Chondrocyte (in vitro differentiated cells): ENCODE measurements around the gene TGM1. TPM values are rescaled to one million over a fixed set of nuclear protein-coding genes. Genes with fewer than 3 reads are reported as not detected.

Experiments
- DNase-seq: peaks from one replicate; pipeline ENCODE4 v3.0.0; 2021; ENCODE audit warnings: mixed read lengths, low spot score
- H3K27ac Mint-ChIP-seq: one replicate; pipeline ENCODE4 v1.8.0; 2021; ENCODE audit warnings: mild to moderate bottlenecking, moderate library complexity, mixed read lengths; ENCODE audit not compliant: unreplicated experiment
- H3K27me3 Mint-ChIP-seq: 2 replicates; pipeline ENCODE4 v1.8.0; 2021; ENCODE audit warnings: low read depth, mixed read lengths
- H3K36me3 Mint-ChIP-seq: 2 replicates; pipeline ENCODE4 v1.8.0; 2021; ENCODE audit warnings: low read depth, mixed read lengths
- H3K4me1 Mint-ChIP-seq: 2 replicates; pipeline ENCODE4 v1.8.0; 2021; ENCODE audit warnings: low read depth, mild to moderate bottlenecking, mixed read lengths
- H3K4me3 Mint-ChIP-seq: one replicate; pipeline ENCODE4 v1.8.0; 2021; ENCODE audit warnings: mild to moderate bottlenecking, moderate library complexity, mixed read lengths; ENCODE audit not compliant: unreplicated experiment
- H3K9me3 Mint-ChIP-seq: 2 replicates; pipeline ENCODE4 v1.8.0; 2021; ENCODE audit warnings: low read depth, mixed read lengths
- total RNA-seq: library from RNA; stranded (reverse); gene quantifications from 3 replicates; pipeline ENCODE4 v1.2.1, GENCODE V29; 2021
- TF ChIP-seq, protein P1 (sequence below): fragments of 200-600 bp; sonication (generic); IDR thresholded peaks from 2 replicates; pipeline ENCODE4 v1.5.0; 2021; ENCODE audit warnings: antibody characterized with exemption, mild to moderate bottlenecking, moderate library complexity

The TGM1 gene
- total RNA-seq, 1 donor from 2014 or later: 3.3 TPM

DNA sequence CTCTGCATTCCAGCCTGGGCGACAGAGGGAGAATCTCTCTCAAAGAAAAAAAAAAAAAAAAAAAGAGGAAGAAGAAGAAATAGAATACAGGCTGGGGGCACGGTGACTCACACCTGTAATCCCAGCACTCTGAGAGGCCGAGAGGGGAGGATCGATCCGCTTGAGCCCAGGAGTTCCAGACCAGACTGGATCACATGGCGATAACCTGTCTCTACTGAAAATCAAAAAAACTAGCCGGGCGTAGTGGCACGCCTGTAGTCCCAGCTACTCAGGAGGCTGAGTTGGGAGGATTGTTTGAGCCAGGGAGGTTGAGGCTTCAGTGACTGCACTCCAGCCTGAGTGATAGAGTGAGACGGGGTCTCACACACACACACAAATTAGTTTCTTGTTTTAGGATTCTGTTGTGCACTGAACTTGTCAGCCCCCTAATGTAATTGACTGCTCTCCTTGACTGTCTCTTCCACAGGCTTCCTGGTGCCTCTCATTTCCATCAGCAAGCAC lies 19.6 kb downstream of the TGM1 start:
- Mint-ChIP-seq H3K4me3 (peak overlapping the region; percentile 94), H3K36me3 (peaks cover 2% of the 10 kb centered on the region), H3K9me3 (no peaks in the 10 kb centered on the region), H3K27me3 (no peaks in the 10 kb centered on the region), H3K4me1 (peaks cover 40% of the 10 kb centered on the region), H3K27ac (peak overlapping the region; percentile 99)
- DNase-seq: peak; percentile 40
- TF ChIP-seq, protein P1, sequence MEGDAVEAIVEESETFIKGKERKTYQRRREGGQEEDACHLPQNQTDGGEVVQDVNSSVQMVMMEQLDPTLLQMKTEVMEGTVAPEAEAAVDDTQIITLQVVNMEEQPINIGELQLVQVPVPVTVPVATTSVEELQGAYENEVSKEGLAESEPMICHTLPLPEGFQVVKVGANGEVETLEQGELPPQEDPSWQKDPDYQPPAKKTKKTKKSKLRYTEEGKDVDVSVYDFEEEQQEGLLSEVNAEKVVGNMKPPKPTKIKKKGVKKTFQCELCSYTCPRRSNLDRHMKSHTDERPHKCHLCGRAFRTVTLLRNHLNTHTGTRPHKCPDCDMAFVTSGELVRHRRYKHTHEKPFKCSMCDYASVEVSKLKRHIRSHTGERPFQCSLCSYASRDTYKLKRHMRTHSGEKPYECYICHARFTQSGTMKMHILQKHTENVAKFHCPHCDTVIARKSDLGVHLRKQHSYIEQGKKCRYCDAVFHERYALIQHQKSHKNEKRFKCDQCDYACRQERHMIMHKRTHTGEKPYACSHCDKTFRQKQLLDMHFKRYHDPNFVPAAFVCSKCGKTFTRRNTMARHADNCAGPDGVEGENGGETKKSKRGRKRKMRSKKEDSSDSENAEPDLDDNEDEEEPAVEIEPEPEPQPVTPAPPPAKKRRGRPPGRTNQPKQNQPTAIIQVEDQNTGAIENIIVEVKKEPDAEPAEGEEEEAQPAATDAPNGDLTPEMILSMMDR: no peak

DNA sequence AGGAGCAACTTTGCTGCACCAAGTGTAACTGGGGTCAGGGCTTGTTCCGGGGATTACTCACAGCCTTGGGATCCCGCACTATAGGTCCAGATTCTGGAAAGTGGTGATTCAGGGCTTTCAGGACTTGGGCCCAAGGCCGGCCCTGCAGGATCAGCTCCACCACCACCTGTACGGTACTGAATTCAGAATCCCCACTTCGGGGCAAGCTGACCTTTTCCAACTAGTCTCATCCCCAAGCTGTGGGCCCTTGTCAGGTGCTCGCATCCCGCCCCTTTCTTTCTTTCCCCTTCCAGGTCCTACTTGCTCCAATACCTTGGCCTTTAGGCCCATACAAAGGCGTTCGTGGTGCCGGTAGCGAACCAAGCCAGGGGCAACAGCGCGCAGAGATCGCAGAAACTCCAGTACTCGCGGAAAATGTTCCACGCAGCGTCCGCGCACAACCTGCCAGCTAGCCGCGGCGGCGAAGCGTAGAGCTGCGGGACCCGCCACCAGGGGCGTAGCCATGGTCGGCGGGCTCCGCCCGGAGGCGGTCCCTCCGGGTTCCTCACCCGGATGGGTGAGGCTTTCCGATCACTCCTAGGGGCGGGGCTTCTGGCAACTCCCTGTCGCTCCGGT lies 21.0 kb downstream of the TGM1 start:
- Mint-ChIP-seq H3K4me3 (peak overlapping the region; percentile 94), H3K36me3 (peaks cover 15% of the 10 kb centered on the region), H3K4me1 (peaks cover 52% of the 10 kb centered on the region), H3K27me3 (no peaks in the 10 kb centered on the region), H3K27ac (peak overlapping the region; percentile 99), H3K9me3 (no peaks in the 10 kb centered on the region)
- TF ChIP-seq, protein P1: peak; percentile 58
- DNase-seq: peak; percentile 97

DNA sequence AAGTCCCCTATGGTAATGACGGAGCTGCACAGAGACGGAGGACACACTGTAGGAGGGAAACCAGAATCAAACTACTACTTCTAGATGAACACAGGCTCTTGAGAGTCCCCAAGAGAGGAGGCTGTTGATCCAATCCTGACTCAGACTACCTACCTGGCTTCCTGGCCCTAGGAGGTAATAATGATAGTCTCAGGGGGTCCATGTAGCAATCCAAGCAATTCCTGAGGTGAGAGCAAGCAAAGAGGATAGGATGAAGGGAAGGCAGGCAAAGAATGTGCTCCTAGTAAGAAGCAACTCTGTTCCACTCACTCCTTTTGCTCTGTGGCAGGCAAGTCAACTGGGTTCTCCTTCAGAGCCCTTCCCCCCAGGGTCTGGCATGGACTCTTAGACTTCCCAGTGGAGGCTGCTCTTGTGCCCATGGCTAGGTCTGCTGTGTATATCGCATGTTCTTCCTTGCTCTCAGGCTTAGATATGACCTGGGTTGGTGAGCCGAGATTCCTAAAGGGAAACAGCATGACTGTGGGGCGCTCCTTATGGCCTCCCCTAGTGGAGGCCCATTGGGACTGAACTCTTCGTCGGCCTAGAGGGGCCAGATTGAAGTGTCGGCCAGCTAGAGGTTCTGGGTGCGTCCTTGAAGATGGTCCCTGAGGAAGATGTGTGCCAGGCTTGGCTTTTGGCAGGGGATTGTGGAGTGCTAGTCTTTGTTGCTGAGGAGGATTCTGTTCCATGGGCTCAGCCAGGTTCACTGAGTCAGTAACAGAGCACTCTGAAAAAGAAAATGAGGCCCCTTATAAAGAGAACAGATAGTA lies 22.7 kb downstream of the TGM1 start:
- Mint-ChIP-seq H3K4me3 (peak overlapping the region; percentile 94), H3K9me3 (no peaks in the 10 kb centered on the region), H3K36me3 (peaks cover 22% of the 10 kb centered on the region), H3K4me1 (peaks cover 60% of the 10 kb centered on the region), H3K27ac (peak overlapping the region; percentile 30), H3K27me3 (no peaks in the 10 kb centered on the region)
- TF ChIP-seq, protein P1: no peak
- DNase-seq: peak; percentile 44

DNA sequence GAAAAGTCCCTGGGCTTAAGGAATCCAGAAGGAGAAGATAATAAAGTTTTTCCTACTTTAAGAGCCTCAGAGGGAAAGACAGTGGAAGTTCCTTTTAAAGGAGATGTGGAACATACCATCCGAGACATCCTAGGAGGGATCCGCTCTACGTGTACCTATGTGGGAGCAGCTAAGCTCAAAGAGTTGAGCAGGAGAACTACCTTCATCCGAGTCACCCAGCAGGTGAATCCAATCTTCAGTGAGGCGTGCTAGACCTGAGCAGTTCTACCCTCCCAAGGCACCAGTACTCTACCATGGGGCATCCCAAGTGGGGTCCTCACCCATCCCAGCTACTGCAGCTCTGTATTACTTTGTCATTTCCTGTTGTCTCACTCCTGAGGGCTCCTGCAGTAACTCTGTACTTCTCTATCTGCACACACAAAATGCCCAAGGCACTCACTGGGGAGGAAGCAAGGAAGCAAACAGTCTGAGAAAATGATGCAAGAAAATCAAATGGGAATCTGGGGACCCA lies 24.4 kb downstream of the TGM1 start:
- Mint-ChIP-seq H3K27me3 (no peaks in the 10 kb centered on the region), H3K27ac (peak overlapping the region; percentile 50), H3K9me3 (no peaks in the 10 kb centered on the region), H3K4me1 (peaks cover 74% of the 10 kb centered on the region), H3K36me3 (peaks cover 22% of the 10 kb centered on the region), H3K4me3 (no peak overlapping the region)
- no peak for DNase-seq
- TF ChIP-seq, protein P1: no peak

DNA sequence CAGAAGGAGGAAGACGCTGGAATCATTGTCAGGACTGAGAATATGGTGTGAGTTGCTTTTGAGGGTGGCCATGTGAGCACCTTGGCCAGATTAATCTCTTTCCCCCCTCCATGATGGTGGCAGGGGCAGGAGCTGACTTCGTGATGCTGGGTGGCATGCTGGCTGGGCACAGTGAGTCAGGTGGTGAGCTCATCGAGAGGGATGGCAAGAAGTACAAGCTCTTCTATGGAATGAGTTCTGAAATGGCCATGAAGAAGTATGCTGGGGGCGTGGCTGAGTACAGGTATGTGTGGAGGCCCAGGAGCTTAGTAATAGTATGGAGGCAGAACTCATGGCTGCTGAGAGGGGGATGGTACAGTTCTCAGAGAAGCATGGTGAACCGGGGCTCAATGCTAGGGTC lies 24.9 kb downstream of the TGM1 start:
- H3K36me3 Mint-ChIP-seq: peaks cover 22% of the 10 kb centered on the region
- H3K9me3 Mint-ChIP-seq: no peaks in the 10 kb centered on the region
- no peak overlapping the region for H3K4me3 Mint-ChIP-seq
- H3K27ac Mint-ChIP-seq: peak overlapping the region; percentile 30
- no peak for DNase-seq
- no peaks in the 10 kb centered on the region for H3K27me3 Mint-ChIP-seq
- peaks cover 74% of the 10 kb centered on the region for H3K4me1 Mint-ChIP-seq
- TF ChIP-seq, protein P1: no peak
